ENCODE results near the gene FLT3. TPM values are rescaled to one million over a fixed set of nuclear protein-coding genes. Genes with fewer than 3 reads are reported as not detected.

The FLT3 gene
- polyA plus RNA-seq, 2 of the 4 experiments (the other 2 are of a cell fraction), result not detected

DNA sequence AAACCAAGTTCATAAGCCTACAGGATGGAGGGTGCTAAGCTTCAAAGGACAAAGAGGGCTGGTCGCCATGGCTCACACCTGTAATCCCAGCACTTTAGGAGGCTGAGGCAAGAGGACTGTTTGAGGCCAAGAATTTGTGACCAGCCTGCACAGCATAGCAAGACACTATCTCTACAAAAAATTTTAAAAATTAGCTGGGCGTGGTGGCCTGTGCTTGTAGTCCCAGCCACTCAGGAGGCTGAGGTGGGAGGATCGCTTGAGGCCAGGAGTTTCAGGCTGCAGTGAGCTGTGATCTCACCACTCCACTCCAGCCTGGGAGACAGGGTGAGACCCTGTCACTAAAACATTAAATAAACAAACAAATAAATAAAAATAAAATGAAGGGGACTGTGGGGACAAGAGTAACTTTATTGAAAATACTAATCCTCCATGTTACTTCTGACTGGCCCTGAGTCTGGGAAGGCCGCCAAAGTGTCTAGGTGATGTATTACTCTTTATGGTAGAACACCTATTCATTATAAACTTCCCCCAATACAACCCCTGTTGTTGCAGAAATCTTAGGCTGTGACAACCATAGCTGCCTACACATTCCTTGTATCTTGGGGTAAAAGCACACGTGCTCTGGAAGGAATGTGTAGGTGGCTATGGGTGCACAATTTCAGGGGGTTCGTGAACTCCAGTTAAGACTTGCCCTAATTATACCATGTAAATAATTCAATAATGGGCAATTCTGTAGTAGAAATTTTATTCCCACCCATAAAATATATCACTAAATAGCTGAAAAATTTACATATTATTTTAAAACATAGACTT is 97.3 kb downstream of the FLT3 start:
- no peak for DNase-seq (ENCODE audit: low read depth in 1 of 2, low spot score in 1 of 2)
- ChIA-PET CTCF (interaction anchor here (0.8 to 1.2 kb wide), 2 partner anchors 9 to 14 kb away, joined by 3 read pairs; partner anchors contain the start of gene URAD), POLR2A (no interaction called here)
- FAIRE-seq, result no peak
- Histone ChIP-seq H3K27ac (no peak overlapping the region), H3K4me3 (no peak overlapping the region), H3K4me2 (no peak overlapping the region), H3K9me3 (no peaks in the 10 kb centered on the region), H3K4me1 (no peaks in the 10 kb centered on the region)
- no peak for TF ChIP-seq HEYL (CRISPR knock-in tag; IDR thresholded peaks at IDR 0.05)
- TF ChIP-seq, protein P1, sequence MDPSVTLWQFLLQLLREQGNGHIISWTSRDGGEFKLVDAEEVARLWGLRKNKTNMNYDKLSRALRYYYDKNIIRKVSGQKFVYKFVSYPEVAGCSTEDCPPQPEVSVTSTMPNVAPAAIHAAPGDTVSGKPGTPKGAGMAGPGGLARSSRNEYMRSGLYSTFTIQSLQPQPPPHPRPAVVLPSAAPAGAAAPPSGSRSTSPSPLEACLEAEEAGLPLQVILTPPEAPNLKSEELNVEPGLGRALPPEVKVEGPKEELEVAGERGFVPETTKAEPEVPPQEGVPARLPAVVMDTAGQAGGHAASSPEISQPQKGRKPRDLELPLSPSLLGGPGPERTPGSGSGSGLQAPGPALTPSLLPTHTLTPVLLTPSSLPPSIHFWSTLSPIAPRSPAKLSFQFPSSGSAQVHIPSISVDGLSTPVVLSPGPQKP (IDR thresholded peaks at IDR 0.05; ENCODE audit: low read depth, low read length), result no peak
- no peak for TF ChIP-seq ZFP36 (IDR thresholded peaks at IDR 0.05; ENCODE audit: borderline replicate concordance, partially characterized antibody)
- TF ChIP-seq RARB (CRISPR knock-in tag; IDR thresholded peaks at IDR 0.05), result no peak
- TF ChIP-seq ESRRA (IDR thresholded peaks at IDR 0.05; ENCODE audit: borderline replicate concordance, low read length), result no peak
- no peak for TF ChIP-seq TP53 (CRISPR knock-in tag; IDR thresholded peaks at IDR 0.05)
- no peak for TF ChIP-seq SMC3 (IDR thresholded peaks at IDR 0.05)
- TF ChIP-seq EHMT2 (IDR thresholded peaks at IDR 0.05; ENCODE audit: low read depth), result no peak
- no peak for TF ChIP-seq HOXB13 (CRISPR knock-in tag; IDR thresholded peaks at IDR 0.05; ENCODE audit: low read depth)
- TF ChIP-seq RCOR1 (IDR thresholded peaks at IDR 0.05; ENCODE audit: low read depth, low read length), result no peak
- no peak for TF ChIP-seq RFX5 (IDR thresholded peaks at IDR 0.05)
- TF ChIP-seq FOXS1 (CRISPR knock-in tag; IDR thresholded peaks at IDR 0.05), result no peak
- no peak for TF ChIP-seq EP300 (IDR thresholded peaks at IDR 0.05)
- 59% methylated on average over 6 of the region's 6 CpGs for WGBS (ENCODE audit: missing lambda C conversion rate)
- no peak for ATAC-seq

DNA sequence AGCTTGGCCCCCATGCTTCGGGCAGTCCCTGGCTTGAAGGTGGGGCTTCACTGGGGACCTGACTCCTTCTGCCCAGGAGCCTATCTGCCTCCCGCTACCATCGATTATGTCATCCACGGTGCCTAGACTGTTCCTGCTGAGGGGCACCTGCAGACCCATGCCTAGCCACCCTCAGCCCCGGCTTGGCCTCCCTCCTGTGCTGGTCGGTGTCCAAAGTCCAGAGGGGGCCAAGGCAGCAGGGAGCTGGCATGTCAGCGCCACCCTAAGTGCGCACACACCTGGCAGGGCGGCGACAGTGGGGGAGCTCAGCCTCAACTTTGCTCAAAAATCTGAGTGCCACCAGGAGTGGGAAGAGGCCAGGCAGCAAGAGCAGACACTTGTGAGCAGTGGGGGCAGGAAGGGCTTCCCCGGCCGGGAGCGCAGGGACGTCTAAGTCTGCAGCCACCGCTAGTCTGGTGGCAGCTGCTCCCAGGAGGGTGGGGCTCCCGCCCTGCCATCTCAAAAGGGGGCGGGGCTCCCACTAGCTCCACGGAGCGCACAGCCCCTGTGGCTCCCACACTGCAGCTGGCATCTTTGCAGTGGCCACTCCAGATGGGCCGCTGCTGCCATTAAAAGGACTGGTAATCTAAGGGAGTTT is 98.4 kb downstream of the FLT3 start:
- no peaks in the 10 kb centered on the region for H3K4me1 ChIP-seq
- no peak overlapping the region for H3K27ac ChIP-seq
- no peaks in the 10 kb centered on the region for H3K9me3 ChIP-seq
- no peak overlapping the region for H3K4me3 ChIP-seq
- H3K4me2 ChIP-seq, result no peak overlapping the region
- TF ChIP-seq, protein P1 (IDR thresholded peaks at IDR 0.05; ENCODE audit: low read depth, low read length), result no peak
- TF ChIP-seq CBX2 (IDR thresholded peaks at IDR 0.05; ENCODE audit: borderline replicate concordance, low read depth), result no peak
- TF ChIP-seq JUN (IDR thresholded peaks at IDR 0.05), result no peak
- CTCF ChIA-PET, result interaction anchor here (0.5 to 2.3 kb wide), 3 partner anchors 17 to 640 kb away, joined by 3 to 9 read pairs (median 6); no protein-coding TSS in a partner anchor
- ATAC-seq (no peak), DNase-seq (ENCODE audit: low read depth in 1 of 2, low spot score in 1 of 2) (no peak), FAIRE-seq (no peak)
- WGBS (ENCODE audit: missing lambda C conversion rate), result 65% methylated on average over 6 of the region's 20 CpGs
- POLR2A ChIA-PET, result no interaction called here

- no peak for DNase-seq (ENCODE audit: low read depth in 1 of 2, low spot score in 1 of 2)
- ChIA-PET CTCF (interaction anchor here (1.0 to 2.3 kb wide), 3 partner anchors 16 to 639 kb away, joined by 3 to 9 read pairs (median 6); no protein-coding TSS in a partner anchor), POLR2A (no interaction called here)
- peak in 1 of 2 experiments; percentile 50; a peak in 2 of 6 replicates for ATAC-seq
- no peaks in the 10 kb centered on the region for H3K4me1 ChIP-seq
- no peak for TF ChIP-seq CEBPB (IDR thresholded peaks at IDR 0.05)
- TF ChIP-seq HMGXB4 (CRISPR knock-in tag; IDR thresholded peaks at IDR 0.05; ENCODE audit: borderline replicate concordance), result no peak
- TF ChIP-seq HOXA7 (CRISPR knock-in tag; IDR thresholded peaks at IDR 0.05), result no peak
- TF ChIP-seq CBX2 (IDR thresholded peaks at IDR 0.05; ENCODE audit: borderline replicate concordance, low read depth), result no peak
- no peak for TF ChIP-seq TFCP2L1 (CRISPR knock-in tag; IDR thresholded peaks at IDR 0.05)
- no peak overlapping the region for H3K4me2 ChIP-seq
- no peaks in the 10 kb centered on the region for H3K9me3 ChIP-seq
- no peak overlapping the region for H3K4me3 ChIP-seq
- FAIRE-seq, result no peak
- no peak overlapping the region for H3K27ac ChIP-seq
- WGBS (ENCODE audit: missing lambda C conversion rate), result 88% methylated on average over 4 of the region's 11 CpGs
Measured at GRCh38 chr13:28001049-28001448, 99.3 kb downstream of the FLT3 start.

Data from A549 (cell line).